Fibroblast of the aortic adventitia (primary cell): ENCODE data around the gene DPYSL4. TPM values are rescaled to one million over a fixed set of nuclear protein-coding genes. Genes with fewer than 3 reads are reported as not detected.
"Not testable (repeated sequence)": the region's sequence is repeated elsewhere in the genome, so short reads cannot be mapped to it uniquely, and the experiment has no call there.

Experiments used
- DNase-seq: peaks from one replicate; pipeline ENCODE4 v3.0.0-alpha.2; 2010; ENCODE audit warnings: low read depth
- H3K4me3 ChIP-seq: 2 replicates; pipeline ENCODE4 v1.5.1; 2011; ENCODE audit warnings: low read depth, mild to moderate bottlenecking, control low read depth, low read length, moderate library complexity
- total RNA-seq: library from RNA; depleted of rRNA; stranded (reverse); fragments of >200 nt; gene quantifications from 2 replicates; pipeline ENCODE4 v1.2.3, GENCODE V29; 2012; ENCODE audit warnings: low replicate concordance
- TF ChIP-seq, protein P1 (sequence below): IDR thresholded peaks from 2 replicates; pipeline ENCODE4 v1.5.1; 2011; ENCODE audit warnings: mild to moderate bottlenecking, low read length, control low read depth, inconsistent platforms; ENCODE audit not compliant: insufficient read depth

Gene DPYSL4
- total RNA-seq, 1 donor, result 0.18 TPM

- DNase-seq, result no peak
- TF ChIP-seq, protein P1, sequence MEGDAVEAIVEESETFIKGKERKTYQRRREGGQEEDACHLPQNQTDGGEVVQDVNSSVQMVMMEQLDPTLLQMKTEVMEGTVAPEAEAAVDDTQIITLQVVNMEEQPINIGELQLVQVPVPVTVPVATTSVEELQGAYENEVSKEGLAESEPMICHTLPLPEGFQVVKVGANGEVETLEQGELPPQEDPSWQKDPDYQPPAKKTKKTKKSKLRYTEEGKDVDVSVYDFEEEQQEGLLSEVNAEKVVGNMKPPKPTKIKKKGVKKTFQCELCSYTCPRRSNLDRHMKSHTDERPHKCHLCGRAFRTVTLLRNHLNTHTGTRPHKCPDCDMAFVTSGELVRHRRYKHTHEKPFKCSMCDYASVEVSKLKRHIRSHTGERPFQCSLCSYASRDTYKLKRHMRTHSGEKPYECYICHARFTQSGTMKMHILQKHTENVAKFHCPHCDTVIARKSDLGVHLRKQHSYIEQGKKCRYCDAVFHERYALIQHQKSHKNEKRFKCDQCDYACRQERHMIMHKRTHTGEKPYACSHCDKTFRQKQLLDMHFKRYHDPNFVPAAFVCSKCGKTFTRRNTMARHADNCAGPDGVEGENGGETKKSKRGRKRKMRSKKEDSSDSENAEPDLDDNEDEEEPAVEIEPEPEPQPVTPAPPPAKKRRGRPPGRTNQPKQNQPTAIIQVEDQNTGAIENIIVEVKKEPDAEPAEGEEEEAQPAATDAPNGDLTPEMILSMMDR, result no peak
- H3K4me3 ChIP-seq, result no peak overlapping the region
Measured at GRCh38 chr10:132212816-132213215, 26.1 kb downstream of the DPYSL4 start.

DNA sequence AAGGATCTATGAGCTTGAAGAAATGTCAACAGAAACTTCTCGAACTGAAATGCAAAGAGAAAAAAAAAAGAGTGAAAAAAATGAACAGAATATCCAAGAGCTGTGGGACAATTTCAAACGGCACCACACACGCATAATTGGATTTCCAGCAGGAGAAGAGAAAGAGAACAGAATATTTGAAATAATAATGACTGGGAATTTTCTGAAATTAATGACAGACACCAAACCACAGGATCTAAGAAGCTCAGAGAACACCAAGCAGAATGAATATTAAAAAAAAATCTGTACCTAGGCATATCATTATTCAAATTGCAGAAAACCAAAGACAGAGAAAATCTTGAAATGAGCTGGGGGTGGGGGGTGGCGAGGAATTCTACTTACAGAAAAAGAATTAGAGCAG lies 27.2 kb downstream of the DPYSL4 start:
- DNase-seq, result no peak
- no peak overlapping the region for H3K4me3 ChIP-seq
- TF ChIP-seq, protein P1, result no peak

- H3K4me3 ChIP-seq, DNase-seq: not testable (repeated sequence)
Measured at GRCh38 chr10:132216441-132216840, 29.7 kb downstream of the DPYSL4 start.

DNA sequence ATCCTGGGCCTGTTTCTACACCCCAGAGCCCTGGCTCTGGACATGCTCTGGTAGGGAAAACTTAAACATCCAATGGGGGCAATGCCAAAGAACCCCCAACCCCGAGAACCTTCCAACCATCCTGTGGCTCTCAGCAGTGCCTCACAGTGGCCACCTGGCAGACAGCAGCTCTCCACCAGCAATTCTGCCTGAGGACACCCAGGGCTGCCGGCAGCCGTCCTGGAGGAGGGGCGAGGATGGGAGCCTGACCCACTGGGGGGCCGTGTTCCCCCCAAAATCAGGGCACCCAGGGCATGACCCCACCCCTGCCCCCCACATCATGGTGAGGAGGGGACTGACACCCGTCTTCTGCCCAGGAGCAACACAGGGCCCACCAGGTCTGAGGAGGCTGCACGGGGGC lies 32.7 kb downstream of the DPYSL4 start:
- TF ChIP-seq, protein P1, result peak; percentile 8
- no peak for DNase-seq
- H3K4me3 ChIP-seq, result no peak overlapping the region

GRCh38 chr10:132220061-132220460 lies 33.3 kb downstream of the DPYSL4 start:
- no peak overlapping the region for H3K4me3 ChIP-seq
- TF ChIP-seq, protein P1, result no peak
- no peak for DNase-seq

DNA sequence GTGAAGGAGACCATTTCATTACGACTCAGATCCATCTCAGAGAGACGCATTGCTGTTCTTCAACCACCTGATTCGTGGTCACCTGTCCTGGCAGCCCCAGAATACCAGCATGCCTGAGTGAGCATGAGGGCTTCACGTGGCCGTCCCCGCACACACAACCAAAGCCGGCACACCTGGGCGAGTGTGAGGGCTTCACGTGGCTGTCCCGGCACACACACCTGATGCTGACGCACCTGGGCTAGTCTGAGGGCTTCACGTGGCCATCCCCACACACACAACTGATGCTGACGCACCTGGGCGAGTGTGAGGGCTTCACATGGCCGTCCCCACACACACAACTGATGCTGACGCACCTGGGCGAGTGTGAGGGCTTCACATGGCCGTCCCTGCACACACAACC lies 34.2 kb downstream of the DPYSL4 start:
- H3K4me3 ChIP-seq, DNase-seq: not testable (repeated sequence)

DNA sequence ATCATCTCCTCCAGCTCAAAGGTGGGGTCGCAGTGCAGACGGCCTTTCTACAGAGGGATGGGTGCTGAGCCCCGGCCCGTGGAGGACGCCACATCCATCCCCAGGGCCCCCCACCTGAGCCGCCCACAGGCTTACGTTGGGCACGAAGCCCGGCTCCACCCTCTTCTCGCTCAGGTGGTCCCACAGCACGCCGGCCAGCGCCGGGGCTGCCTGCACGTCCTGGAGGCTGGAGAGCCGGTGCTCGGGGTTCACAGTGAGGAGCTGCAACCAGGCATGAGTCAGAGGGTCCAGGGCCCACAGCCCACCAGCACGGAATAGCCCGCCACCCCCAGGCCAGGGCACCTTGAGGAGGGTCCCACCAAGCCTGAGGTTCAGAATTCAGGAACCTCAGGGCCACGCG lies 36.0 kb downstream of the DPYSL4 start:
- DNase-seq, result no peak
- no peak overlapping the region for H3K4me3 ChIP-seq
- TF ChIP-seq, protein P1, result no peak

DNA sequence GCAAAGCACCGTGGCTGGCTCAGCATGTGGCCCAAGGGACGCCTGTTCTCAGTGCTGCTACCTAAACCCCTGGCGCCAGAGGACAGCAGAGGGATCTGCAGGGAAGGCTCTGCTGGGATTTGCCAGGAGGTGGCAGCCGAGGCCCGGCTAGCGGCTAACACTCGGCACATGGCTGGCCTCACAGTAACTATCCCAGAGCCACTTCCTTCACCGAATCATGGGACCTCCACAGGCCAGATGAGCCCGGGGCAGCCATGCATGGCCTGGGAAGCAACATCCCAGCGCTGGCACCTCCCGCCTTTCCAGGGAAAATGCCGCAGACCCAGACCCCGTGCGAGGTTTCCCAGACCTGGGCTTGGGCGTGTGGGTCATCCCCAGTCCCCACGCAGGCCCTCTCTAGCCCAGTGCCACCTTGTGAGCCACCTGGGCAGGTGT lies 36.4 kb downstream of the DPYSL4 start:
- TF ChIP-seq, protein P1, result peak; percentile 100
- DNase-seq, result peak; percentile 78
- no peak overlapping the region for H3K4me3 ChIP-seq
